ENCODE measurements around the gene CDC14C.
"Not testable (repeated sequence)": the region's sequence is repeated elsewhere in the genome, so short reads cannot be mapped to it uniquely, and the experiment has no call there.

CDC14C gene

GRCh38 chr7:48924433-48924832 lies at the start of gene CDC14C:
Gene CDC14C (plus strand): TSS chr7:48924547. CDS start chr7:48924673, 126 bp downstream.
- no peak for DNase-seq (ENCODE audit: low spot score)

GRCh38 chr7:48875045-48875916 lies 49.1 kb upstream of the CDC14C start:
- no peak for DNase-seq (ENCODE audit: low spot score)

GRCh38 chr7:48876087-48876486 lies 48.3 kb upstream of the CDC14C start:
- no peak for DNase-seq (ENCODE audit: low spot score)

GRCh38 chr7:48880851-48881250 lies 43.5 kb upstream of the CDC14C start:
- no peak for DNase-seq (ENCODE audit: low spot score)

- no peak for DNase-seq (ENCODE audit: low spot score)
These were observed 36.8 kb upstream of the CDC14C start for GRCh38 chr7:48887500-48887899.

GRCh38 chr7:48894574-48894973 lies 29.8 kb upstream of the CDC14C start:
- no peak for DNase-seq (ENCODE audit: low spot score)

- DNase-seq (ENCODE audit: low spot score) = no peak
These were observed 24.4 kb upstream of the CDC14C start for GRCh38 chr7:48899932-48900331.

- no peak for DNase-seq (ENCODE audit: low spot score)
These were observed 22.4 kb upstream of the CDC14C start for GRCh38 chr7:48901966-48902365.

- no peak for DNase-seq (ENCODE audit: low spot score)
These were observed 19.4 kb upstream of the CDC14C start for GRCh38 chr7:48904975-48905374.

- not testable (repeated sequence) for DNase-seq (ENCODE audit: low spot score)
These were observed 18.7 kb upstream of the CDC14C start for GRCh38 chr7:48905686-48906085.

GRCh38 chr7:48909887-48910286 lies 14.5 kb upstream of the CDC14C start:
- not testable (repeated sequence) for DNase-seq (ENCODE audit: low spot score)

GRCh38 chr7:48931481-48931880 lies 7.1 kb downstream of the CDC14C start:
- no peak for DNase-seq (ENCODE audit: low spot score)

GRCh38 chr7:48932126-48932910 lies 8.0 kb downstream of the CDC14C start:
- no peak for DNase-seq (ENCODE audit: low spot score)

- DNase-seq (ENCODE audit: low spot score) = no peak
These were observed 9.3 kb downstream of the CDC14C start for GRCh38 chr7:48933549-48934085.

GRCh38 chr7:48938539-48939295 lies 14.4 kb downstream of the CDC14C start:
- DNase-seq (ENCODE audit: low spot score) = peak; percentile 6

- DNase-seq (ENCODE audit: low spot score) = no peak
These were observed 19.1 kb downstream of the CDC14C start for GRCh38 chr7:48943279-48943990.

GRCh38 chr7:48955916-48956315 lies 31.6 kb downstream of the CDC14C start:
- no peak for DNase-seq (ENCODE audit: low spot score)

- DNase-seq (ENCODE audit: low spot score) = no peak
These were observed 35.3 kb downstream of the CDC14C start for GRCh38 chr7:48959676-48960075.

- no peak for DNase-seq (ENCODE audit: low spot score)
These were observed 38.6 kb downstream of the CDC14C start for GRCh38 chr7:48962821-48963505.

GRCh38 chr7:48964074-48964473 lies 39.7 kb downstream of the CDC14C start:
- no peak for DNase-seq (ENCODE audit: low spot score)

GRCh38 chr7:48971173-48971572 lies 46.8 kb downstream of the CDC14C start:
- DNase-seq (ENCODE audit: low spot score) = no peak
